ENCODE data around the gene GJC3. TPM values are rescaled to one million over a fixed set of nuclear protein-coding genes. Genes with fewer than 3 reads are reported as not detected.

Gene GJC3
- total RNA-seq, 1 experiment from 2014 or later, result not detected

Other genes starting within 250 kb of the GJC3 start
- 0.36 TPM in 1 of 2 replicates, not detected in the other for gene CYP3A5, start 249.6 kb downstream of the GJC3 start, total RNA-seq (2014; rRNA removed; shearing (Covaris generic))
- gene CYP3A7, start 194.4 kb downstream of the GJC3 start, total RNA-seq (2014; rRNA removed; shearing (Covaris generic)), result 0.12 TPM in 1 of 2 replicates, not detected in the other
- gene CYP3A4, start 145.4 kb downstream of the GJC3 start, total RNA-seq (2014; rRNA removed; shearing (Covaris generic)), result not detected in 2 replicates
- gene CYP3A43, start 101.6 kb downstream of the GJC3 start, total RNA-seq (2014; rRNA removed; shearing (Covaris generic)), result not detected in 2 replicates
- gene OR2AE1, start 52.6 kb downstream of the GJC3 start, total RNA-seq (2014; rRNA removed; shearing (Covaris generic)), result 0.32 TPM in 1 of 2 replicates, not detected in the other
- 16.3 and 18.5 TPM in 2 replicates for gene TRIM4, start 10.1 kb downstream of the GJC3 start, total RNA-seq (2014; rRNA removed; shearing (Covaris generic))
- gene AZGP1, start 46.4 kb upstream of the GJC3 start, total RNA-seq (2014; rRNA removed; shearing (Covaris generic)), result 0.10 TPM in 1 of 2 replicates, not detected in the other
- gene ZKSCAN1, start 86.0 kb upstream of the GJC3 start, total RNA-seq (2014; rRNA removed; shearing (Covaris generic)), result 17.7 and 20.0 TPM in 2 replicates
- 15.1 and 17.9 TPM in 2 replicates for gene ZSCAN21, start 120.2 kb upstream of the GJC3 start, total RNA-seq (2014; rRNA removed; shearing (Covaris generic))
- gene ZNF3, start 152.1 kb upstream of the GJC3 start, total RNA-seq (2014; rRNA removed; shearing (Covaris generic)), result 37.1 and 44.3 TPM in 2 replicates
- gene COPS6, start 159.3 kb upstream of the GJC3 start, total RNA-seq (2014; rRNA removed; shearing (Covaris generic)), result 115 and 126 TPM in 2 replicates
- 332 and 353 TPM in 2 replicates for gene MCM7, start 171.8 kb upstream of the GJC3 start, total RNA-seq (2014; rRNA removed; shearing (Covaris generic))
- 9.9 and 13.9 TPM in 2 replicates for gene AP4M1, start 172.0 kb upstream of the GJC3 start, total RNA-seq (2014; rRNA removed; shearing (Covaris generic))
- gene TAF6, start 189.7 kb upstream of the GJC3 start, total RNA-seq (2014; rRNA removed; shearing (Covaris generic)), result 42.2 and 47.8 TPM in 2 replicates
- 13.2 and 13.7 TPM in 2 replicates for gene CNPY4, start 190.0 kb upstream of the GJC3 start, total RNA-seq (2014; rRNA removed; shearing (Covaris generic))
- 1.4 and 1.6 TPM in 2 replicates for gene MBLAC1, start 197.3 kb upstream of the GJC3 start, total RNA-seq (2014; rRNA removed; shearing (Covaris generic))
- gene LAMTOR4, start 219.3 kb upstream of the GJC3 start, total RNA-seq (2014; rRNA removed; shearing (Covaris generic)), result 65.4 and 84.6 TPM in 2 replicates
- 9.6 and 15.4 TPM in 2 replicates for gene TRAPPC14, start 229.1 kb upstream of the GJC3 start, total RNA-seq (2014; rRNA removed; shearing (Covaris generic))
- gene GAL3ST4, start 239.0 kb upstream of the GJC3 start, total RNA-seq (2014; rRNA removed; shearing (Covaris generic)), result 7.4 and 8.0 TPM in 2 replicates
- gene GPC2, start 247.8 kb upstream of the GJC3 start, total RNA-seq (2014; rRNA removed; shearing (Covaris generic)), result 16.7 and 17.2 TPM in 2 replicates
- gene STAG3, start 248.3 kb upstream of the GJC3 start, total RNA-seq (2014; rRNA removed; shearing (Covaris generic)), result 0.10 and 1.3 TPM in 2 replicates

All from SJCRH30 (cell line).